ENCODE measurements around the gene ZSWIM5.
"Not testable (repeated sequence)": the region's sequence is repeated elsewhere in the genome, so short reads cannot be mapped to it uniquely, and the experiment has no call there.

The ZSWIM5 gene

DNA sequence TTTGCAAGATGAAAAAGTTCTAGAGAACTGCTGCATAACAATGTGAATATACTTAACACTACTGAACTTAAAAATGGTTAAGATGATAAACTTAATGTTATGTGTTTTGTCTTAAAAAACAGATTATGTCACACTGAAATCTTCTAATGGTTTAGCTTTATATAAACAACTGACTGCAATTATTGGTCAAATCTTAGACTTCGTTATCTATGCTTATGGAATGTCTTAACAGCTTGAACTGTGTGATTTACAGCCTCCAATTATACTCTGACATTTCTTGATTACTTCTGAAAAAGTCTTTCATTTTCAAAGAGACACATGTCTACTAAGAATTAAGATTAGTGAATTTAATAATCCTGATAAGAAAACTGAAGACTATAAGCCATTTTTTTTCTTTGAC lies 71.1 kb downstream of the ZSWIM5 start:
- no peak for DNase-seq

DNA sequence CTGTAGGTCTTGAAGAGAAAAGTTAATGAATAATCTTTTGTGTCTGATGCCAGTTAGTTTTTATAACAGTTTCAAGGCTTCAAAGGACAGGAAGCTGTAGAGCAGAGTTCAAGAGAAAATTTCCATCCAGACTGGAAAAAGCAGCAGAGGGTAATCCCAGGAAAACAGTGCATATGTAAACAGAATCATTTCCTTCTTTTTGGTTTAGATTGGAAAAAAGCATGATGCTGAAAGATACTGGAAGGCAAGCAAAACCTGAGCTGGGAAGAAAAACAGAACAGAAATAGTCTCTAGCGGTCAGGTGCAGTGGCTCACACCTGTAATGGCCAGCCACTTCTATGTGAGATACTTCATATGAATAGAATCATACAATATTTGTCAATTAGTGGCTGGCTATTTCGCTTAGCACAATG lies 71.9 kb downstream of the ZSWIM5 start:
- DNase-seq = no peak

DNA sequence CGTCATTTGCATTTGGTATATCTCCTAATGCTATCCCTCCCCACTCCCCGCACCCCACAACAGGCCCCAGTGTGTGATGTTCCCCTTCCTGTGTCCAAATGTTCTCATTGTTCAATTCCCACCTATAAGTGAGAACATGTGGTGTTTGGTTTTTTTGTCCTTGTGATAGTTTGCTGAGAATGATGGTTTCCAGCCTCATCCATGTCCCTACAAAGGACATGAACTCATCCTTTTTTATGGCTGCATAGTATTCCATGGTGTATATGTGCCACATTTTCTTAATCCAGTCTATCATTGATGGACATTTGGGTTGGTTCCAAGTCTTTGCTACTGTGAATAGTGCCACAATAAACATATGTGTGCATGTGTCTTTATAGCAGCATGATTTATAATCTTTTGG lies 73.7 kb downstream of the ZSWIM5 start:
- DNase-seq = not testable (repeated sequence)

DNA sequence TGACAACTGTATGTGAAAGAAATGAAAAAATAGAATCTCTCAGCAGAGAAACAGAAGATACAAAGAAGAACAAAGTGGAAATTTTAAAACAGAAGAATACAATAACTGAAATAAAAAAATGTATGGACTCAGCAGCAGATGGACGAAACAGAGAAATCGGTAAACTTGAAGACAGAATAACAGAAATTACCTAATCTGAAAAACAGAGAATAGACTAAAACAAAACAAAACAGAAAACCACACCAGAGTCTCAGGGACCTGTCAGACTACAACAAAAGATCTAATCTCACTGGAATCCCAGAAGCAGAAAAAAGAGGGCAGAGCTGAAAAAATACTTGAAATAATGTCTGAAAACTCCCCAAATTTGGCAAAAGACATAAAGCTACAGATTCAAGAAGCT lies 83.0 kb downstream of the ZSWIM5 start:
- DNase-seq = no peak

DNA sequence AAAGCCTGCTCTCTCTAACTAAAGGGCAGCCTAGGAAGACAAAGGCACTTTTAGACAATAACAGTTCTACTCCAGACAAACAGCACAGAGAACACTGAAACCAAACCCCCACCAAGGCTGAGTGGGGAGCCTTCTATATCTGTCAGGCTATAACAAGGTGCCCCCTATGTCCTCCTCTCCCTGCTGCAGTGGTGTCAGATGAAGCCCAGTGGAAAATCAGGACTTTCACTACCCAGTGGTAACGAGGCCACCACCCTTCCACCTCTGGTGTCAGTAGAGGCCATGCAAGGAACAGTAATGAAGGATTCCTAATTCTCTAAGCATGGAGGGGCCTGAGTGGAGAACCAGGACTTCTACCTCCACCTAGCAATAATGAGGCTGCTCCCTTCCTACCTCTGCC lies 83.7 kb downstream of the ZSWIM5 start:
- DNase-seq = no peak

DNA sequence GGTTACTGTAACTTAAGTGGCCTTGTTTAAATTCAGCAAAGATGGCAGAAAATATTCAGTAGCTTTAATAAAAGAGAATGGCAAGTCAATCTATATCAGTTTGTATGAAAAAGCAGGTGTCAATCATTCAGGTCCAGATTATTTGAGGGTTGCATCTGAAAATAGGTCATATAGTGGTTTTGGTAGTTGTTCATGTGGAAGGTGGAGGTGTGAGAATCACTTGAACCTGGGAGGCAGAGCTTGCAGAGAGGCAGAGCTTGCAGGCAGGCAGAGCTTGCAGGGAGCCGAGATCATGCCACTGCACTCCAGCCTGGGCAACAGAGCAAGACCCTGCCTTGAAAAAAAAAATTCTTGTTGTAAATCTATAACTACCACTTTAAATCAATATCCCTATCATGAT lies 88.6 kb downstream of the ZSWIM5 start:
- no peak for DNase-seq

DNA sequence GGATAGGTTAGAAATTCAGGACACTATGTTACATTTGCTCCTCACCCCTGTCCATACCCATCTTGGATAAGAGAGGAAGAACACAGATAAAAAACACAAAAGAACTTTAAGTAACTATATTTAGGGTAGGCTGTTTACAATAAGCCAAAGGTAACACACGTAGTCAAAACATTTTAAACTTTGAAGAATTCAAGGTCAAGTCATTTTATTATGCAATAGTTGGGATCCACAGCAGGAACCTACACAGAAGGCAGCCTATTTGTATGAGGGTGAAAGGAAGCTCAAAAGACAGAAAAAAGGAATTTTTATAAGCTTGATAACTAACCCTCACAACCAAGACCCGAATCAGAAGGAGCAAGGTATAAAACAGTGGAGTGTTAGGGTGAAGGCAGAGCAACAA lies 89.6 kb downstream of the ZSWIM5 start:
- DNase-seq = no peak

DNA sequence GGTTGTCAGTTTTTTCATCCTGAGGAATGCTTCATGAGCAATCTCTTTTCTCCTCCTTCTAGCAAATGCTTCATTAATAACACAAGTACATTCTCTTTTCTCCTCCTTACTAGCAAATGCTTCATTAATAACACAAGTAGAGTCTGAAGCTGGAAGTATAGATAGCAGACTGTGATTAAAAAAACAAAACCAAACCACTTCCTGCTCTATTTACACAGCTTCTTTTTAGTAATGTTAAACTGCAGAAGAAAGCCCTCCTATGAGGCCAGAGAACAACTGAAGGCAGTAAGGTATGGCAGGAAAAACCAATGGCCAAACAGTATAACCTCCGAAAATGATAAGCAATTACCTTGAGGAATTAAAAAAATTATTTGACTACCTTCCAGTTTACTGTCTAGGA lies 90.1 kb downstream of the ZSWIM5 start:
- DNase-seq = no peak

DNA sequence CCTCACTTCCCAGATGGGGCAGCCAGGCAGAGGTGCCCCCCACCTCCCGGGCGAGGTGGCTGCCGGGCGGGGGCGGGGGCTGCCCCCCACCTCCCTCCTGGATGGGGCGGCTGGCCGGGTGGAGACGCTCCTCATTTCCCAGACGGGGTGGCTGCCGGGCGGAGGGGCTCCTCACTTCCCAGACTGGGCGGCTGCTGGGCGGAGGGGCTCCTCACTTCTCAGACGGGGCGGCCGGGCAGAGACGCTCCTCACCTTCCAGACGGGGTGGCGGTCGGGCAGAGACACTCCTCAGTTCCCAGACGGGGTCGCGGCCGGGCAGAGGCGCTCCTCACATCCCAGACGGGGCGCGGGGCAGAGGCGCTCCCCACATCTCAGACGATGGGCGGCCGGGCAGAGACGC lies 91.2 kb downstream of the ZSWIM5 start:
- DNase-seq = not testable (repeated sequence)

DNA sequence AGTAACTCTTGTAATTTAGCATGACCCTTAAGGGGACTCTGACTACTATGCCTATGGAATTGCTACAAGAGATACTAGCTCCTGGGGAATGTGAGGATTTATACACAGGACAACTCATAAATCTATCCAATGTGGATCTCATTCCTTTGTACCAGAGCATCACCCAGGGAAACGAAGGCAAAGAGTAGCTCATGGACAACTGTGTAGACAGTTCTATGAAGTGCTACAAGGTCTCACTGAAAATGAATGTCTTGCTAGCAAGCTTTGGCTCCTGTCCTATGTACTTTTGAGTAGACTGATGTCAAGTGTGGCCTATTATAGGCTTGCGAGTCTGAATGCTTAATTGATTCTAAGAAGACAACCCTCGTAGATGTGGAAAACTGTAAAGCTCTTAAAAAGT lies 93.7 kb downstream of the ZSWIM5 start:
- DNase-seq = no peak

DNA sequence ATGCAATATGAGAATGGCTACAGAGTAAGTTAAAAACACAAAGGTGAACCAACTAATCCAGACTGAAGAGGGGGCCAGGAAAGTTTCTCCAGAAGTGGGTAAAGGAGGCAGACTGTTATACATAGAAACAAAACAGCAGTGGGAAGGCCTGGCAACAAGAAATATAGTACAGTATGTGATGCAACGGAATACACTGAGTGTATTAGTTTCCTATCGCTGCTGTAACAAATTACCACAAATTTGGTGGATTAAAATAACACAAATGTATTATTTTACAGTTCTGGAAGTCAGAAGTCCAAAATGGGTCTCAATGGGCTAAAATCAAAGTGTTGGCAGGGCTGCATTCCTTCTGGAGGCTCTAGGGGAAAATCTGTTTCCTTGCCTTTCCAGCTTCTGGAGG lies 95.2 kb downstream of the ZSWIM5 start:
- DNase-seq = no peak

DNA sequence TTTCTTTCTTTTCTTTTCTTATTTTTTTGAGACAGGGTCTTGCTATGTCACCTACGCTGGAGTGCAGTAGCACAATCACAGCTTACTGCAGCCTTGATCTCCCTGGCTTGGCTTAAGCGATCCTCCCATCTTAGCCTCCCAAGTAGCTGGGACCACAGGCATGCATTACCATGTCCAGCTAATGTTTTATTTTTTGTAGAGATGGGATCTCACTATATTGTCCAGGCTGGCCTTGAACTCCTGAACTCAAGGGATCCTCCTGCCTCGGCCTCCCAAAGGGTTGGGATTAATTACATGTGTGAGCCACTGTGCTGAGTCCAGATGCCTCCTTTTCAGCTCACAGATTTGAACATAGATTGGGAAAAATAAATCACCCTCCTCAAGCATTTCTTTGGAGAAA lies 98.6 kb downstream of the ZSWIM5 start:
- DNase-seq = no peak

DNA sequence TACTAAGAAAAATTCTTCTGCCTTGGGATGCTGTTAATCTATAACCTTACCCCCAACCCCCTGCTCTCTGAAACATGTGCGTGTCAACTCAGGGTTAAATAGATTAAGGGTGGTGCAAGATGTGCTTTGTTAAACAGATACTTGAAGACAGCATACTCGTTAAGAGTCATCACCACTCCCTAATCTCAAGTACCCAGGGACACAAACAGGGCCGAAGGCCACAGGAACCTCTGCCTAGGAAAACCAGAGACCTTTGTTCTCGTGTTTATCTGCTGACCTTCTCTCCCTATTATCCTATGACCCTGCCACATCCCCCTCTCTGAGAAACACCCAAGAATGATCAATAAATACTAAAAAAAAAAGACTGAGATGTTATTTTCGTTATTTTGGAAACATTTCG lies 99.5 kb downstream of the ZSWIM5 start:
- not testable (repeated sequence) for DNase-seq

DNA sequence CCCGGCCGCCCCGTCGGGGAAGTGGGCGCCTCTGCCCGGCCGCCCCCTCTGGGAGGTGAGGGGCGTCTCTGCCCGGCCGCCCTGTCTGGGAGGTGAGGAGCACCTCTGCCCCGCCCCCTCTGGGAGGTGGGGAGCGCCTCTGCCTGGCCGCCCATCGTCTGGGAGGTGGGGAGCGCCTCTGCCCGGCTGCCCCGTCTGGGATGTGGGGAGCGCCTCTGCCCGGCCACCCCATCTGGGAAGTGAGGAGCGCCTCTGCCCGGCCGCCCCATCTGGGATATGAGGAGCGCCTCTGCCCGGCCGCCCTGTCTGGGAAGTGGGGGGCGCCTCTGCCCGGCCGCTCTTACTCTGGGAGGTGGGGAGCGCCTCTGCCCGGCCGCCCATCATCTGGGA lies 100.3 kb downstream of the ZSWIM5 start:
- DNase-seq = not testable (repeated sequence)

DNA sequence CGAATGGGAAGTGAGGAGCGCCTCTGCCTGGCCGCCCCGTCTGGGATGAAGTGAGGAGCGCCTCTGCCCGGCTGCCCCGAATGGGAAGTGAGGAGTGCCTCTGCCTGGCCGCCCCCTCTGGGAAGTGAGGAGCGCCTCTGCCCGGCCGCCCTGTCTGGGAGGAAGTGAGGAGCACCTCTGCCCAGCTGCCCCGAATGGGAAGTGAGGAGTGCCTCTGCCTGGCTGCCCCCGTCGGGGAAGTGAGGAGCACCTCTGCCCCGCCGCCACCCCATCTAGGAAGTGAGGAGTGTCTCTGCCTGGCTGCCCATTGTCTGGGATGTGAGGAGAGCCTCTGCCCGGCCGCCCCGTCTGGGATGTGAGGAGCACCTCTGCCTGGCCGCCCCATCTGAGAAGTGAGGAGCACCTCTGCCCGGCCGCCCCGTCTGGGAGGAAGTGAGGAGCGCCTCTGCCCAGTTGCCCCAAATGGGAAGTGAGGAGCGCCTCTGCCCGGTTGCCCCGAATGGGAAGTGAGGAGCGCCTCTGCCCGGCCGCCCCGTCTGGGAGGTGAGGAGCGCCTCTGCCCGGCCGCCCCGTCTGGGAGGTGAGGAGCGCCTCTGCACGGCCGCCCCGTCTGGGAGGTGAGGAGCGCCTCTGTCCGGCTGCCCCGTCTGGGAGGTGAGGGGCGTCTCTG lies 100.8 kb downstream of the ZSWIM5 start:
- not testable (repeated sequence) for DNase-seq

DNA sequence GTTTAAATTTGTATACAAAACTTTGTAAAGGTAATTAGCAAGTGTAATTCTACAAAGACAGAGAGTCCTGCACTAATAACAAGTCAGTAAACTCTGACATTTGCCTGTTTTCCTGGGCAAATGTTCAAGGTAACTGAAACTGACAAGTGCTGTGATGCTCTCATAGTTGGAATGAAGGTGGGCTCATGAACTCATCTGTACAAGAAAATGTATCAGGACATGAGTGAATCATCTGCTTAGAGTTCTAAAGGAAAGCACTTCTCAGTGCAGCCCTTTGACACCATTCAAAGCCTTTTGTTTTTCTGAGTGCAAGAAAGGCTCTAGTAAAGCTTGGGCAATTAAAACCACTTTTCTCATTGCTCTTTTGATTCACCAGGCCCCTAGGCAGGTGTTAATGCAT lies 102.9 kb downstream of the ZSWIM5 start:
- DNase-seq = no peak

DNA sequence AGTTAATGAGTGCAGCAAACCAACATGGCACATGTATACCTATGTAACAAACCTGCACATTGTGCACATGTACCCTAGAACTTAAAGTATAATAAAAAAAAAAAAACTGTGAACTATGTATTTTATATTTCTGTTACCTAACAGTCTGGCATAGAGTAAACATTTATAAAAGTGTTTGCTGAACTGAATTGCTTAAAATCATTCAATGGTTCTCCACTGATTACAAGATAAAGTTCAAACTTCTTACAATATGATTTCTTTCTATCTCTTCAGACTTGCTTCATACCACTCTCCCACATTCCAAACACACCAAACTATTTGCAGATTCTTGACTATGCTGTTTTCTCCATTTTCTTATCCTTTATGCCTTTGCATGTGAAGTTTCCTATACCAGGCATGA lies 104.5 kb downstream of the ZSWIM5 start:
- no peak for DNase-seq

DNA sequence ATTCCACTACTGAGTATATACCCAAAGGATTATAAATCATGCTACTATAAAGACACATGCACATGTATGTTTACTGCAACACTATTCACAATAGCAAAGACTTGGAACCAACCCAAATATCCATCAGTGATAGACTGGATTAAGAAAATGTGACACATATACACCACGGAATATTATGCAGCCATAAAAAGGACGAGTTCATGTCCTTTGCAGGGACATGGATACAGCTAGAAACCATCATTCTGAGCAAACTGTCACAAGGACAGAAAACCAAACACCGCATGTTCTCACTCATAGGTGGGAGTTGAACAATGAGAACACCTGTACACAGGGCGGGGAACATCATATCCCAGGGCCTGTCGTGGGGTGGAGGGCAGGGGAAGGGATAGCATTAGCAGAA lies 104.9 kb downstream of the ZSWIM5 start:
- DNase-seq = not testable (repeated sequence)

DNA sequence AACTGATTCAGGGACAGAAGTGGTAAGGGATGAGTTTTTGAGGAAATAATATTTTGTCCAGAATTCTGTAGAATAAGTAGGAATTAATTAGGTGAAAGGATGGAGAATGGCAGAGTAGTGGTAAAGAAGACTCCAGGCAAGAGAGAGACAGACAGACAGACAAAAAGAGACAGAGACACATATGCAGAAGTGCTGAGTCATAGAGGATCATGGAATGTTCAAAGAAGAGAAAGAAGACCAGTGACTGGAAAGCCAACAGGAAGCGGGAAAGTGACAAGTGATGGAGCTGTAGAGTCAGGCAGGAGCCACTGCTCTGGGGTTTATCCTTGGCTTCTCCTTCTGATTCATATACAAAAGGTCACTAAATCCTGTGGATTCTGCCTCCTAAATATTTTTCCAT lies 108.5 kb downstream of the ZSWIM5 start:
- DNase-seq = no peak

DNA sequence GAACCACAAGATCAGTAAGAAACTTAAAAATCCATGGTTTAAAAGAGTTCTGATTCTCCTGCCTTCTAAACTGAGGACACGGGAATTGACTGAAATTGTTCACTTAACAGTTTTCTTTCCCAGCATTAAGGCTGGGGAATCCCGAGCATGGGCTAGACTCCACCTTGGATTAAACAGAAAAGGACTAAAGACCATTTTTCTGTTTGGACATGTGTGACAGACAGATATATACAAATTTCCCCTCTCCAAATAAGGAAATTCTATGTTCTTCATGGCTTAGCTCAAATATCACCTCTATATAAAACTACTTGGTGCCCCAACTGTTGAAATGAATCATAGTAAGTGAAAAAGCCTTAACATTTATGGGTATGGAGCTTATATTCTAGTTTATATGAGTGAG lies 109.3 kb downstream of the ZSWIM5 start:
- no peak for DNase-seq

DNA sequence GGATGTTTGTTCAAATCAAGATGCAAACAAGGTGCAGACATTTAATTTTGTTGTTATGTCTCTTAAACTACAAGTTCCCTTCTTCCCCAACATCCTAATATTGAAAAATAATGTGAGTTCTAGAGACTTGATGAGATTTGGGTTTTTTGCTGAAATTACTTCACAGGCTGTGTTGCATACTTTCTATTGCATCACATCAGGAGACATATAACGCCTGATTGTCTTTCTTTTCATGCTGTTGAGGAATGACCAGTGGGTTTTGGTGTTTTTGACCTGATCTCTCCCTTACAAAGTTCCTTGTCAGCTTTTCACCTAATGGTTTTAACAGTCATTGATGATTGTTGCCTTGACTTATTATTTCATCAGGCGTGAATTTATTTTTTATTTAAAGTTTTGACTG lies 111.0 kb downstream of the ZSWIM5 start:
- no peak for DNase-seq

DNA sequence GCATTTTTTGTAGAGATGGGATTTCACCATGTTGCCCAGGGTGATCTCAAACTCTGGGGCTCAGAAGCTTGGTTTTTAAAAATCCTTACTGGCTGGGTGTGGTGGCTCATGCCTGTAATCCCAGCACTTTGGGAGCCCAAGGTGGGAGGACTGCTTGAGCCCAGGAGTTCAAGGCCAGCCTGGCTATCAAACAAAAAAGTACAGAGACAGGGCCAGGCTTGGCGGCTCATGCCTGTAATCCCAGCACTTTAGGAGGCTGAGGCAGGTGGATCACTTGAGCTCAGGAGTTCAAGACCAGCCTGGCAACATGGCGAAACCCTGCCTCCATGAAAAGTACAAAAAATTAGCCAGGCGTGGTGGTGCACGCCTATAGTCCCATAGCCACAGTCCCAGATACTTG lies 112.0 kb downstream of the ZSWIM5 start:
- DNase-seq = not testable (repeated sequence)

DNA sequence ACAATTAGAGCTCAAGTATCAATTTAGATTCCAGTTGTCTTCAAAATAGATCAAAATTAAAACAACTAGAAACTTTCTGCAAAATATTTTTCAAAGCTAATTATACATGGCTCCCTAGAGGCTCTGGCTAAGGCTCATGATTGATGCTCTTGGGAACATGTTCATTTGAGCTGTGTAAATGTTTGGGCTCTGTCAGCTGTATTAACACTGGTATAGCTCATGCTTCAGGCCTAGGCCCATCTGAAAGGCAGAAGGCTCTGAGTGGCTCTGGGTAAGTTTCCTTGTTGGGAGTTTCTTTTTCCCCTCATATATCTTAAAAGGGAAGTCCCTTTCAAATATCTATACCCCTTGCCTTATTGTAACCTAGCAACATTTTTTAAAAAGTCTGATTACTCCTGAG lies 113.1 kb downstream of the ZSWIM5 start:
- DNase-seq = no peak

DNA sequence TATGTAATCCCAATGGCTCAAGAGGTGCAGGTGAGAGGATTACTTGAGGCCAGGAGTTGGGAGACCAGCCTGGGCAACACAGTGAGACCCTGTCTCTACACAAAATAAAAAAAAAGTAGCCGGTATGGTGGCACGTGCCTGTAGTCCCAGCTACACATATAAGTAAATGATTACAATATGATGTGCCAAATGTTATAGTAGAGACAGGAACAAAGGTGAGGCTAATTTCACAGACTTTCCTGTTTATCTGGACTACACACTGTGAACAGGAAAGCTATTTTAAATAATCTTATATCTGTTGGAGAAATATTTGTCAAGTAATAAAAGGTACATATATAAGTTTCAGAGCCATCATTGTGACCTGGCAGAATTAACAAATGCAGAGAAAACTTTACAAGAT lies 116.7 kb downstream of the ZSWIM5 start:
- DNase-seq = no peak

DNA sequence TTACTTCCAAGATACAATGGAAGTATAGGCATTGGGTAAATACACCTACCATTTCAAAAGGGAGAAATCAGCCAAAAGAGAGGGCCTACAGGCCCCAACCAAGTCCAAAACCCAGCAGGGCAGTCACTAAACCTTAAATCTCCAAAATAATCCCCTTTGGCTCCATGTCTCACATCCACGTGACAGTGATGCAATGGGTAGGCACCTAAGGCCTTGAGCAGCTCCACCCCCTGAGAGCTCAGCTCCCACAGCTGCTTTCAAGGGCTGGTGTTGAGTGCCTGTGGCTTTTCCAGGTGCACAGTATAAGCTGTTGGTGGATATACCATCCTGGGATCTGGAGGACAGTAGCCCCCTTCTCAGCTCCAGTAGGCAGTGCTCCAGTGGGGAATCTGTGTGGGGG lies 121.8 kb downstream of the ZSWIM5 start:
- DNase-seq = no peak

DNA sequence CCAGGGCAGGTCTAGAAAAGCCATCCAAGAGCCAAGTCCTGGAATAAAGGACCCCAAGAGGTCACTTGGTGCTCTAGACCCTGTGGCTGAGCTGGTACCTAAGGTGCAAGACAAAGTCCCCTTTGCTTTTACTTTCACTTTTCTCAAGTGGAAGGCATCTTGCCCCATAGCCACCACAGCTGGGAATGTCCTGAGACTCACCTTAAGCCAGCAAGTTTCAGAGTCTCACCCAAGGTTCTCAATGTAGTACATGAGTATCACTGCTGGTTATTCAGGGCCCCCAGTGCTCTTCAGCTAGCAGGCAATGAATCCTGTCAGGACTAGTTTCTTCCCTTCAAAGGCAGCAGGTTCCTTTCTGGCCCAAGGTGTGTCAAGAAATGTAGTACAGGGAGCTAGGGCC lies 126.9 kb downstream of the ZSWIM5 start:
- no peak for DNase-seq
